Measurements from ENCODE around the gene KCTD6.

The KCTD6 gene

GRCh38 chr3:58474967-58475578, 16.8 kb upstream of the KCTD6 start:
- H3K36me3 Mint-ChIP-seq (ENCODE audit: low read depth) = no peaks in the 10 kb centered on the region
- no peaks in the 10 kb centered on the region for H3K9me3 Mint-ChIP-seq
- H3K27ac Mint-ChIP-seq = no peak overlapping the region
- H3K4me1 Mint-ChIP-seq (ENCODE audit: low read depth) = peaks cover 36% of the 10 kb centered on the region
- no peak overlapping the region for H3K4me3 Mint-ChIP-seq
- peaks cover 7% of the 10 kb centered on the region for H3K27me3 Mint-ChIP-seq

- no peak overlapping the region for H3K4me3 Mint-ChIP-seq
- no peak overlapping the region for H3K27ac Mint-ChIP-seq
- peaks cover 17% of the 10 kb centered on the region for H3K4me1 Mint-ChIP-seq (ENCODE audit: low read depth)
These were observed 13.1 kb upstream of the KCTD6 start for GRCh38 chr3:58478781-58479180.

GRCh38 chr3:58480309-58480708, 11.6 kb upstream of the KCTD6 start:
- no peak overlapping the region for H3K27ac Mint-ChIP-seq
- peaks cover 6% of the 10 kb centered on the region for H3K27me3 Mint-ChIP-seq
- no peaks in the 10 kb centered on the region for H3K36me3 Mint-ChIP-seq (ENCODE audit: low read depth)
- H3K4me1 Mint-ChIP-seq (ENCODE audit: low read depth) = peaks cover 7% of the 10 kb centered on the region
- H3K4me3 Mint-ChIP-seq = no peak overlapping the region
- H3K9me3 Mint-ChIP-seq = no peaks in the 10 kb centered on the region

More at GRCh38 chr3:58478781-58479180, 13.1 kb upstream of the KCTD6 start:
- Mint-ChIP-seq H3K27me3 (no peaks in the 10 kb centered on the region), H3K36me3 (ENCODE audit: low read depth) (no peaks in the 10 kb centered on the region), H3K9me3 (no peaks in the 10 kb centered on the region)

- no peak overlapping the region for H3K27ac Mint-ChIP-seq
- H3K9me3 Mint-ChIP-seq = no peaks in the 10 kb centered on the region
- peaks cover 11% of the 10 kb centered on the region for H3K27me3 Mint-ChIP-seq
- no peak overlapping the region for H3K4me3 Mint-ChIP-seq
- no peaks in the 10 kb centered on the region for H3K36me3 Mint-ChIP-seq (ENCODE audit: low read depth)
- peaks cover 9% of the 10 kb centered on the region for H3K4me1 Mint-ChIP-seq (ENCODE audit: low read depth)
These were observed 8.8 kb upstream of the KCTD6 start for GRCh38 chr3:58482917-58483636.

GRCh38 chr3:58484045-58484721, 7.7 kb upstream of the KCTD6 start:
- Mint-ChIP-seq H3K9me3 (no peaks in the 10 kb centered on the region), H3K4me1 (ENCODE audit: low read depth) (peaks cover 9% of the 10 kb centered on the region), H3K36me3 (ENCODE audit: low read depth) (no peaks in the 10 kb centered on the region), H3K27me3 (peaks cover 18% of the 10 kb centered on the region), H3K4me3 (no peak overlapping the region), H3K27ac (no peak overlapping the region)

GRCh38 chr3:58484722-58485069, 7.2 kb upstream of the KCTD6 start:
- Mint-ChIP-seq H3K27ac (no peak overlapping the region), H3K27me3 (peaks cover 18% of the 10 kb centered on the region), H3K36me3 (ENCODE audit: low read depth) (no peaks in the 10 kb centered on the region), H3K4me1 (ENCODE audit: low read depth) (peaks cover 9% of the 10 kb centered on the region), H3K9me3 (no peaks in the 10 kb centered on the region), H3K4me3 (no peak overlapping the region)

GRCh38 chr3:58485801-58486435, 6.0 kb upstream of the KCTD6 start:
- Mint-ChIP-seq H3K4me3 (no peak overlapping the region), H3K9me3 (no peaks in the 10 kb centered on the region), H3K27ac (no peak overlapping the region), H3K27me3 (peaks cover 18% of the 10 kb centered on the region), H3K4me1 (ENCODE audit: low read depth) (peaks cover 9% of the 10 kb centered on the region), H3K36me3 (ENCODE audit: low read depth) (no peaks in the 10 kb centered on the region)

- Mint-ChIP-seq H3K36me3 (ENCODE audit: low read depth) (no peaks in the 10 kb centered on the region), H3K27ac (no peak overlapping the region), H3K4me3 (no peak overlapping the region), H3K4me1 (ENCODE audit: low read depth) (peaks cover 13% of the 10 kb centered on the region), H3K27me3 (peaks cover 22% of the 10 kb centered on the region), H3K9me3 (no peaks in the 10 kb centered on the region)
These were observed 4.6 kb upstream of the KCTD6 start for GRCh38 chr3:58487140-58487886.

- H3K4me1 Mint-ChIP-seq (ENCODE audit: low read depth) = peaks cover 24% of the 10 kb centered on the region
- H3K36me3 Mint-ChIP-seq (ENCODE audit: low read depth) = no peaks in the 10 kb centered on the region
- no peak overlapping the region for H3K4me3 Mint-ChIP-seq
- H3K9me3 Mint-ChIP-seq = no peaks in the 10 kb centered on the region
- H3K27me3 Mint-ChIP-seq = peaks cover 25% of the 10 kb centered on the region
- no peak overlapping the region for H3K27ac Mint-ChIP-seq
These were observed 2.9 kb upstream of the KCTD6 start for GRCh38 chr3:58488967-58489366.

- Mint-ChIP-seq H3K27me3 (peaks cover 20% of the 10 kb centered on the region), H3K36me3 (ENCODE audit: low read depth) (no peaks in the 10 kb centered on the region), H3K4me1 (ENCODE audit: low read depth) (peaks cover 44% of the 10 kb centered on the region), H3K9me3 (no peaks in the 10 kb centered on the region), H3K4me3 (peak overlapping the region; percentile 63), H3K27ac (peak overlapping the region; percentile 18)
These were observed 915 bp upstream of the KCTD6 start for GRCh38 chr3:58490860-58491501.

- H3K4me1 Mint-ChIP-seq (ENCODE audit: low read depth) = peaks cover 52% of the 10 kb centered on the region
- H3K27ac Mint-ChIP-seq = peak overlapping the region; percentile 86
- H3K27me3 Mint-ChIP-seq = peaks cover 20% of the 10 kb centered on the region
- no peaks in the 10 kb centered on the region for H3K36me3 Mint-ChIP-seq (ENCODE audit: low read depth)
- no peaks in the 10 kb centered on the region for H3K9me3 Mint-ChIP-seq
- H3K4me3 Mint-ChIP-seq = peak overlapping the region; percentile 91
These were observed 604 bp downstream of the KCTD6 start for GRCh38 chr3:58492494-58492905.

- H3K9me3 Mint-ChIP-seq = no peaks in the 10 kb centered on the region
- H3K4me3 Mint-ChIP-seq = peak overlapping the region; percentile 49
- peaks cover 53% of the 10 kb centered on the region for H3K4me1 Mint-ChIP-seq (ENCODE audit: low read depth)
- no peak overlapping the region for H3K27ac Mint-ChIP-seq
- peaks cover 1% of the 10 kb centered on the region for H3K36me3 Mint-ChIP-seq (ENCODE audit: low read depth)
- peaks cover 7% of the 10 kb centered on the region for H3K27me3 Mint-ChIP-seq
These were observed 2.2 kb downstream of the KCTD6 start for GRCh38 chr3:58494107-58494506.

GRCh38 chr3:58495101-58495500, 3.2 kb downstream of the KCTD6 start:
- Mint-ChIP-seq H3K4me1 (ENCODE audit: low read depth) (peaks cover 53% of the 10 kb centered on the region), H3K36me3 (ENCODE audit: low read depth) (peaks cover 7% of the 10 kb centered on the region), H3K27me3 (peaks cover 7% of the 10 kb centered on the region), H3K27ac (no peak overlapping the region), H3K9me3 (no peaks in the 10 kb centered on the region), H3K4me3 (no peak overlapping the region)

- no peak overlapping the region for H3K4me3 Mint-ChIP-seq
- peaks cover 5% of the 10 kb centered on the region for H3K27me3 Mint-ChIP-seq
- no peak overlapping the region for H3K27ac Mint-ChIP-seq
- H3K9me3 Mint-ChIP-seq = no peaks in the 10 kb centered on the region
- peaks cover 52% of the 10 kb centered on the region for H3K4me1 Mint-ChIP-seq (ENCODE audit: low read depth)
- peaks cover 16% of the 10 kb centered on the region for H3K36me3 Mint-ChIP-seq (ENCODE audit: low read depth)
These were observed 4.4 kb downstream of the KCTD6 start for GRCh38 chr3:58496206-58496857.

Data from stimulated activated naive CD8-positive, alpha-beta T cell treated with anti-CD3 and anti-CD28 coated beads, Interleukin-15, Interleukin-2, amounts not matched to agents 100 ng/mL and 50 ng/mL, for 24 hours (primary cell).